Uterus (tissue), 2 donors: ENCODE results near the gene ANGPTL8.

ENCODE experiments used
- POLR2A ChIP-seq, 2 donors: fragments of 450-650 bp; IDR thresholded peaks; one replicate each; pipeline ENCODE4 v1.6.1; 2016; ENCODE audit warnings: antibody characterized with exemption in 2 of 2, mild to moderate bottlenecking in 1 of 2, moderate library complexity in 1 of 2
- TF ChIP-seq, protein P1 (sequence below), 4 experiments: fragments of 200-600 bp in 2 of 4; fragments of 450-650 bp in 2 of 4; sonication (generic) in 2 of 4; IDR thresholded peaks; one replicate each; pipeline ENCODE4 v1.5.1; 2016 to 2019; ENCODE audit warnings: antibody characterized with exemption in 4 of 4, mild to moderate bottlenecking in 2 of 4, moderate library complexity in 1 of 4

- TF ChIP-seq, protein P1, sequence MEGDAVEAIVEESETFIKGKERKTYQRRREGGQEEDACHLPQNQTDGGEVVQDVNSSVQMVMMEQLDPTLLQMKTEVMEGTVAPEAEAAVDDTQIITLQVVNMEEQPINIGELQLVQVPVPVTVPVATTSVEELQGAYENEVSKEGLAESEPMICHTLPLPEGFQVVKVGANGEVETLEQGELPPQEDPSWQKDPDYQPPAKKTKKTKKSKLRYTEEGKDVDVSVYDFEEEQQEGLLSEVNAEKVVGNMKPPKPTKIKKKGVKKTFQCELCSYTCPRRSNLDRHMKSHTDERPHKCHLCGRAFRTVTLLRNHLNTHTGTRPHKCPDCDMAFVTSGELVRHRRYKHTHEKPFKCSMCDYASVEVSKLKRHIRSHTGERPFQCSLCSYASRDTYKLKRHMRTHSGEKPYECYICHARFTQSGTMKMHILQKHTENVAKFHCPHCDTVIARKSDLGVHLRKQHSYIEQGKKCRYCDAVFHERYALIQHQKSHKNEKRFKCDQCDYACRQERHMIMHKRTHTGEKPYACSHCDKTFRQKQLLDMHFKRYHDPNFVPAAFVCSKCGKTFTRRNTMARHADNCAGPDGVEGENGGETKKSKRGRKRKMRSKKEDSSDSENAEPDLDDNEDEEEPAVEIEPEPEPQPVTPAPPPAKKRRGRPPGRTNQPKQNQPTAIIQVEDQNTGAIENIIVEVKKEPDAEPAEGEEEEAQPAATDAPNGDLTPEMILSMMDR (IDR thresholded peaks at IDR 0.05), result no peak
- no peak for TF ChIP-seq POLR2A (IDR thresholded peaks at IDR 0.05)
Measured at GRCh38 chr19:11254666-11255065, 15.2 kb downstream of the ANGPTL8 start.
